Activated CD4-positive, alpha-beta T cell treated with anti-CD3 and anti-CD28 coated beads for 4 hours (primary cell): ENCODE results near the gene TSPAN9.
A peak's percentile ranks its signal among the peaks of the same experiment; 100 is the strongest.

Experiments
- DNase-seq, 2 donors: peaks; one replicate each; pipeline ENCODE4 v3.0.0-alpha.2; 2020

TSPAN9 gene

DNA sequence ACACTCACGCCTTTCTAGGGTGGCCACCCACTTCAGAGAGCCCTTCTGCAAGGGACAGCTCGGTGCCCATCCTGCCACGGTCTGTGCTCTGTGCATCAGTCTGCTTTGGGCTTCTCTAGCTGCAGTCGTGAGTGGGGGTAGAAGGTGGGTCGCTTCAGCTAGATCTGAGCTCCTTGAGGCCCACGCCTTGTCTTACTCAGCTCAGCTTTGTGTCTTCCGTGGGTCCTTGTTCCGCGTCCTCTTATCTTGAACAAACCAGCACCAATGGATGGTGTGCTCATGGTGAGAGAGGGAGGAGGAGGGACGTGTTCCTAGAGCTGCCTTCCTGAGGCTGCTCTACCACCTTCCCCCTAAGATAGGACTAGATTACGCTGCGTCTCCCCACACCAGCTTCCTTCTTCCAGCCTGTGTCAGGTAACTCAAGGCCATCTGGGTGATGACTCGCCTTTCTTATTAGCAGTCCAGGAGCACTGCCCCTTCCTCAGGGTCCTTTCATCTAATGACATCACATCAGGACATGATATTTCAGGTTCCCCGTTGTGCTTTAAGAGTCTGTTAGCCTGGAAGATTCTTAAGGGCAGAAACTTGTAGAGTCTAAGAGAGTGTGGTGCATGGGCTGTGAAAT is 118.8 kb downstream of the TSPAN9 start:
- no peak for DNase-seq

GRCh38 chr12:3196488-3196887 is 119.3 kb downstream of the TSPAN9 start:
- DNase-seq = no peak

DNA sequence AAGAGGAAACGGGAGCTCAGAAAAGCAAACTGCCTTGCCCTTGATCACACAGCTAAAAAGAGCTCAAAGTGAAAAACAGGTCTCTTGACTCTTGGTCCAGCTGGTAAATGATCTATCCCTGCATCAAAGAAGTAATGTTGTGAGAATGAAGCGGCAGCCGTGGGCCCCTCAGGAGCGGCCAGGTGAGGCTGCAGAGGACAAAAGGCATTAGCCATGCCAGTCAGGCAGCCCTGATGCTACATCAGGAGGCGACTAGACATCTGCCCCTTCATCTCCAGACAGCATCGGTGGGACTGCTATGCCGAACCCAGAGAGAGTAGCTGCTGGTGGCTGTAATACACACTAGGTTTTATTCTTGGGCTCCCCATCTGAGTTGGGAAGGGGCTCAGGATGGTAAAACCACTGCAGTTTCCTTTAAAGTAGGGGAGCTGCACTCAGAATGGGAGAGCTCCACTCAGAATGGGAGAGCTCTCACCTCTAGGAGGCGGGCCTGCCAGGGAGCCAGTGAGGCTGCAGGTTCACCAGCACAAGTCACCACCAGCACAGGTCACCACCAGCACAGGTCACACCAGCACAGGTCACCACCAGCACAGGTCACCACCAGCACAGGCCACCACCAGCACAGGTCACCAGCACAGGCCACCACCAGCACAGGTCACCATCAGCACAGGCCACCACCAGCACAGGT is 120.1 kb downstream of the TSPAN9 start:
- no peak for DNase-seq

GRCh38 chr12:3199551-3200031 is 122.4 kb downstream of the TSPAN9 start:
- no peak for DNase-seq

DNA sequence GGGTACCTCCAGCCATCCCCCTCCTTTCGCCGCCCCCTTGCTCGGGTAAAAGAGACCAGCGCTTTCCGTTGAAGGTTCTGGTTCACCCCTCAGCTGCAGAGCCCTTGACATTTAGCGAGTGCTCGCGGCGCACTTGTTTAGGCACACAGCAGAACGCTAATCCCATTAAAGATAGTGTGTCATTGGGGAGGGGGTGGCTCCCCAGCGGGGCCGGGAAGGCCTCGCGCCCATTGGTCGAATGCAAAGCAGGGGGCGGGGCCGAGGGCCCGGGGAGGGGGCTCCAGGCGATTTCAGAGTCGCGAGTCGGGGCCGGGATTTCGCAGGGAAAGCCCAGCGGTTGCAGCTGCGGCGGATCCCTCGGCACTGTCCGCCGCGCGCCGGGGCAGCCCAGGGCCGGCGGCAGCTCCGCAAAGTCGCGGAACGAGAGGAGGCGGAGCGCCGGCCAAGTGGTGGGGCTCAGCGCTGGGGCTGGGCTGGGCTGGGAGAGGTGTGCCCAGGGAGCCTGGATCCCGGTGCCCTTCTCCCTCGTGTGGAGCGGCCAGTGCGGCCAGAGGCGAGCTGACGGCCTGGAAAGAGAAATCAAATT is 122.9 kb downstream of the TSPAN9 start:
- DNase-seq = no peak

DNA sequence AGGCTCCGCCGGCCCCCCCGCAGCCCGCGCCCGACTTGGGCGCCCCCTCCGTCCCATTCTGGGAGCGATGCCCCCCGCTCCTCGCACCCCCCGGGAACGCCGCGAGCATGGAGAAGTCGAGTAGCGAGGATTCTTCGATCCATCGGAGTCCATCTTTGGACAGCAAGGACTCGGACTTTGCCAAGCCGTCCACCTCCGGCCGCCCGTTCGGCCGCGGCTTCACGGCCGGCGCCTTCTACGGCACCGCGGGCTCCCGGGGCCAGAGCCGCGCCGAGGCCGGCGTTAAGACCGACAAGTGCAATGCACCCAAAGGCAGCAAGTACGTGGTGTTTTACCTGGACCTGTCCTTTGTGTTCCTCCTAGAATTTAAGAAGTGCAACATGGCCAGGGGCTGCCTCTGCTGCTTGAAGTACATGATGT is 123.6 kb downstream of the TSPAN9 start:
- no peak for DNase-seq

GRCh38 chr12:3201339-3202051 is 124.3 kb downstream of the TSPAN9 start:
- DNase-seq = no peak

DNA sequence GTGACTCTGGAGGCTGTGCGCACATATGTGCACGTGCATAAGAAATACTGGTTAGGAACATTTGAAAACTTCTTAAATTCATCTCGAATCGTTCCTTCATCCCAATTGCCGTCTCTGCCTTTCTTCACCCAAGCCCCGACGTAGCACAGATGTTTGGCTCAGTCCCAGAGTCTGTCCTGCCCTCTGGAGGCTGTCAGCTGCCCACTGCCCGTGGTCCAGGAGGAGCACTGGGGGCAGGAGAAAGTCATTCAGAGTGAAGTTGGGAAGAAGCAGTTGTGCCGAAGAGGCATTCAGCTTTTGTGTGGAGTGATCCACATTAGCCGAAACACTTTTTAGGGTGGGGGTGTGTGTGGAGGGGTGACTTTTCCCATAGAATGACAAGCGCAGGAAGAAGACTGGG is 124.9 kb downstream of the TSPAN9 start:
- DNase-seq = no peak

GRCh38 chr12:3202734-3203446 is 125.7 kb downstream of the TSPAN9 start:
- peak; percentile 14 to 51 for DNase-seq

DNA sequence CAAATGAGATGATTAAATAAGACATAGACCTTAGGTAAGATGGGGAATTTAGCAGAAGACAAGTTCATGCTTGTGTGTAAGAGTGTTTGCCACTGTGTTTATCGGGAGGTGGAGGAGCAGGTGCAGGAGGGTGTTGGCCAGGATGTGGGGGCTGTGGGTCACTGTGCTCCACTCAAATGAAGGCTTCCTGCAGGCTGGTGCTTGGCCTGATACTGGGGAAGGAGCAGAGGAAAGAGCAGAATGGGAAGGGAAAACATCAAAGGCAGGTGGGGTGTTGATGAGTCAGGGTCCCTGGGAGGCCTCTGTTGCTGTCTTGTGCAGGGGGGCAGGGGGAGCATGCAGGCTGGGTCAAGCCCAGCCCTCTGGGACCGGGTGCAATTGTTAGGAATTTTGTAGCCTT is 126.5 kb downstream of the TSPAN9 start:
- DNase-seq = no peak

GRCh38 chr12:3204143-3204542 is 127.0 kb downstream of the TSPAN9 start:
- DNase-seq = no peak

GRCh38 chr12:3204730-3205531 is 127.8 kb downstream of the TSPAN9 start:
- DNase-seq = no peak

DNA sequence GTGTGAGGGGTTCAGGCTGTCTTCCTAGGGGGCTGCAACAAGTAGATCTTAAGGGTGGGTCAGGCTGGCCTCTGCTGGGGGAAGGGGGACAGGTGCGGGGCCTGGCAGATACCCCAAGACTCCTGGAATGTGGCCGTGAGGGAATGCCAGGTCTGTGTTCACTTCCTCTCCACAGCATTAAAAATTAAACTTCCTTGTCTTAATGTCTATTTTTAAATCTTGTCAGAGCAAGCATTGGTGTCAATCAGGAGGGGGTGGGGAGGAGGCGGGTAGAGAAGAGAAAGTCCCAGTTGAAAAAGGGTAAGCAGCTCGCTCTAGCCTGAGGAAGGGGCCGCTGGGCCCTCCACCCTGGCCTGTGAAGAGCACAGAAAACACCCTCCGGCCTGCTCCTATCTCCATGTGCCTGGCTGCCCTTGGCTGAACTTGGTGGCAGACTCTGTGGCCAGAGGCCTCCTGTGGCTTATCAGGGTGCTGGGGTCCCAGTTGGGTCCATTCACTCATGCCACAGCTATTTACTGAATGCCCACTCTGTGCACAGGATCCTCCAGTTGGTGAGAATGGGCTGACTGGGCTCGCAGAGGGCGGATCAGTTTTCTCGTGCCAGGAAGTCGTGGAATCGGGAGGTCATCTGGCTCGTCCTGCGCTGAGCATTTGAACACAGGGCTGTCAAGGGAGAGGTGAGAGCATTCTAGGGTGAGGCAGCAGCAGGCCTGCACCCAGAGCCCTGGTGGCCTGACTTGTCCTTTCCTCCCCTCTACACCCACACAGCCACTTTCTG is 128.8 kb downstream of the TSPAN9 start:
- DNase-seq = no peak

- DNase-seq = no peak
Observed at GRCh38 chr12:3206536-3207072, 129.4 kb downstream of the TSPAN9 start.

DNA sequence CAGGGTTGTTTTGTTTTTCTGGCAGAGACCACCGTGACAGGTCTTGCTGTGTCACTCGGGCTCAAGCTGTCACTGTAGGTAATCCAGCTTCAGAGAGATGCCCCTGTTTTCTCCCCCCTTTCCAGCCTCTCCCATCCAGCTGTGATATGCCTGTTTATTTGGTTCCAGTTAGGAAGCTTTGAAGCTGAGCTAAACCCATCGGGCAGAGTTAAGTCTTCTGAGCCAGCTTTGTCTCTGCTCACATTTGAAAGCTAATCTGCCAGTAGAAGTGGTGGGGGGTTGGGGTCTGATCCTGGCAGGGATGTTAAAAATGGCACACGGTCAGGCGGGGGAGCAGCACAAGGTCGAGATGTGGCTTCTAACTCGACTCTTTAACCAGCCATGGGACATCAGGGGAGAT is 130.0 kb downstream of the TSPAN9 start:
- DNase-seq = no peak

GRCh38 chr12:3207858-3208257 is 130.7 kb downstream of the TSPAN9 start:
- no peak for DNase-seq

GRCh38 chr12:3213188-3213587 is 136.0 kb downstream of the TSPAN9 start:
- no peak for DNase-seq

- DNase-seq = no peak
Observed at GRCh38 chr12:3213768-3214167, 136.6 kb downstream of the TSPAN9 start.

DNA sequence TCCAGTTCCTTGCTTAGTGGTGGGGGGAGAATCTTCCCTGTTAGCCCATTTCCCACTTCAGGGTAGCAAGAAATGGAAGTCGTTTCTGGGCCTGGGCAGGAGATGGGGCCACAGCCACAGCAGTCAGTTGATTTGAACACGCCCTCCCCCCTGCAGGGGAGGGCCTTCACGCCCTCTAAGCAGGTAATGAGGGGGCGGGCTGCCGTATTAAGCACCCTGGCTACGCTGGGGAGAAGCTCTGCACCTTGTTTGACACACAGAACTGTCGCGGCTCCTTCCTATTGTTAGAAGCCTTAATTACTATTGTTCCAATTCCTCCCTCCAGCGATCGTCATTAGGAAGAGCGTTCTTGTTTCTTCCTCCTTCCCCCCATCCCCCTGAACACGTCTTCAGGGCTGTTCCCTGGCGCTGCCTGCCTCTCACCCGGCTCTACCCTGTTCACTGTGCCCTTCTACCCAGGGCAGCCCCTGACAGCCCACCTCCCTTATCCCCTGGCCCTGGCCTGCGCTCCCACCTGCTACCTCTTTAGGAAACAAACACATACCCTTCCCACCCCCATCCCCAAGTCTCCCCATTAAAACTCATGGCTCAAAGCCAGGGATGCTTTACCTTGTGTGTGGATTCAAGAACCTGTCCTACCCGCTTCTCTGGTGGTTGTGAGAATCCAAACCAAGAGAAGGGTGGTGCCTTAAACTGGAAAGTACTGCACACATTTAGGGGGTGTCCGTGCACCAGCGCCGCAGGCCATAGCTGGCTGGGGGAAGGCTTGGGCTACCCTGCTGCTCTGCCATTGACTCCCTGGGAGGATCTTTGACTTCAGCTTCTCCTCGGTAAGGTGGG is 137.6 kb downstream of the TSPAN9 start:
- DNase-seq = no peak

GRCh38 chr12:3215410-3215975 is 138.3 kb downstream of the TSPAN9 start:
- DNase-seq = no peak
